Esophagus muscularis mucosa (tissue), 3 donors: ENCODE measurements around the gene PTPRS.
A peak's percentile ranks its signal among the peaks of the same experiment; 100 is the strongest.

Source experiments
- POLR2AphosphoS5 ChIP-seq, 2 donors: sonication (generic); formaldehyde crosslinking; IDR thresholded peaks; one replicate each; pipeline ENCODE4 v1.6.1; 2017; ENCODE audit warnings: antibody characterized with exemption in 2 of 2
- TF ChIP-seq, protein P1 (sequence below), 3 experiments: fragments of 200-600 bp in 2 of 3; fragments of 450-650 bp in 1 of 3; sonication (generic) in 2 of 3; IDR thresholded peaks; one replicate each; pipeline ENCODE4 v1.5.1; 2017 to 2019; ENCODE audit warnings: antibody characterized with exemption in 3 of 3, mild to moderate bottlenecking in 2 of 3, moderate library complexity in 1 of 3

DNA sequence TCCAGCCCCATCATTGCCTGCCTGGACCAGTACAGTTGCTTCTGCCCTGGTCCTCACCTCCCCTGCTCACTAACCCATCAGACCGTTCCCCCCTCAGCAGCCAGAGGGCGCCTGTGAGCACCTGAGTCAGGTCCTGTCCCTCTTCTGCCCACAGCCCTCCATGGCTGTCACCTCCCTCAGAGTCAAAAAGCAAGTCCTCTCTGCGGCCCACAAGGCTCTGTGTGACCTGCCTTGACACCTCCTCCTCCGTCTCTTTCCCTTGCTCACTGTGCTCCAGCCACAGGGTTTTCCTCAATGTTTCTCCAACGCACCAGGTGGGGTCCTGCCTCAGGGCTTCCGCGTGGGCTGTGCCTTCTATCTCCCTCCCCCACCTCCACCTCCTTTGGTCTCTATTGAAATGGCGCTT is 29.4 kb upstream of the PTPRS start:
- no peak for TF ChIP-seq POLR2AphosphoS5 (IDR thresholded peaks at IDR 0.05)
- TF ChIP-seq, protein P1, sequence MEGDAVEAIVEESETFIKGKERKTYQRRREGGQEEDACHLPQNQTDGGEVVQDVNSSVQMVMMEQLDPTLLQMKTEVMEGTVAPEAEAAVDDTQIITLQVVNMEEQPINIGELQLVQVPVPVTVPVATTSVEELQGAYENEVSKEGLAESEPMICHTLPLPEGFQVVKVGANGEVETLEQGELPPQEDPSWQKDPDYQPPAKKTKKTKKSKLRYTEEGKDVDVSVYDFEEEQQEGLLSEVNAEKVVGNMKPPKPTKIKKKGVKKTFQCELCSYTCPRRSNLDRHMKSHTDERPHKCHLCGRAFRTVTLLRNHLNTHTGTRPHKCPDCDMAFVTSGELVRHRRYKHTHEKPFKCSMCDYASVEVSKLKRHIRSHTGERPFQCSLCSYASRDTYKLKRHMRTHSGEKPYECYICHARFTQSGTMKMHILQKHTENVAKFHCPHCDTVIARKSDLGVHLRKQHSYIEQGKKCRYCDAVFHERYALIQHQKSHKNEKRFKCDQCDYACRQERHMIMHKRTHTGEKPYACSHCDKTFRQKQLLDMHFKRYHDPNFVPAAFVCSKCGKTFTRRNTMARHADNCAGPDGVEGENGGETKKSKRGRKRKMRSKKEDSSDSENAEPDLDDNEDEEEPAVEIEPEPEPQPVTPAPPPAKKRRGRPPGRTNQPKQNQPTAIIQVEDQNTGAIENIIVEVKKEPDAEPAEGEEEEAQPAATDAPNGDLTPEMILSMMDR (IDR thresholded peaks at IDR 0.05): peak; percentile 46 to 53 (median 51)
